Measurements from ENCODE around the gene RTBDN.
A peak's percentile ranks its signal among the peaks of the same experiment; 100 is the strongest.

GRCh38 chr19:12782174-12782423 is 52.3 kb downstream of the RTBDN start:
- TF ChIP-seq TARDBP (IDR thresholded peaks at IDR 0.05) (no peak), NFRKB (IDR thresholded peaks at IDR 0.05) (no peak), FOXA1 (IDR thresholded peaks at IDR 0.05) (no peak), SUZ12 (IDR thresholded peaks at IDR 0.05) (no peak), HDGF (IDR thresholded peaks at IDR 0.05; ENCODE audit: borderline replicate concordance) (no peak), FOXM1 (IDR thresholded peaks at IDR 0.05; ENCODE audit: borderline replicate concordance) (no peak), BHLHE40 (IDR thresholded peaks at IDR 0.05; ENCODE audit: borderline replicate concordance) (no peak), FOXK2 (IDR thresholded peaks at IDR 0.05) (no peak), CTBP1 (IDR thresholded peaks at IDR 0.05; ENCODE audit: borderline replicate concordance) (no peak), PKNOX1 (IDR thresholded peaks at IDR 0.05) (peak; percentile 54), SP1 (IDR thresholded peaks at IDR 0.05) (no peak), L3MBTL2 (conservative IDR thresholded peaks at IDR 0.05) (no peak)
